ENCODE results near the gene USP32. TPM values are rescaled to one million over a fixed set of nuclear protein-coding genes. Genes with fewer than 3 reads are reported as not detected.

The USP32 gene
- total RNA-seq, 1 donor: 59.1 TPM

- no peak overlapping the region for H3K4me3 ChIP-seq (ENCODE audit: low read depth, low read length)
- peak; percentile 94 for DNase-seq (ENCODE audit: low read depth)
- TF ChIP-seq CTCF (IDR thresholded peaks at IDR 0.05; ENCODE audit: insufficient read depth, low read length): no peak
These were observed 237.1 kb downstream of the USP32 start for GRCh38 chr17:60154616-60155426.

GRCh38 chr17:60153606-60154390 is 238.1 kb downstream of the USP32 start:
- DNase-seq (ENCODE audit: low read depth): peak; percentile 66
- TF ChIP-seq CTCF (IDR thresholded peaks at IDR 0.05; ENCODE audit: insufficient read depth, low read length): no peak
- H3K4me3 ChIP-seq (ENCODE audit: low read depth, low read length): no peak overlapping the region

- no peak for DNase-seq (ENCODE audit: low read depth)
- H3K4me3 ChIP-seq (ENCODE audit: low read depth, low read length): no peak overlapping the region
- TF ChIP-seq CTCF (IDR thresholded peaks at IDR 0.05; ENCODE audit: insufficient read depth, low read length): no peak
These were observed 240.6 kb downstream of the USP32 start for GRCh38 chr17:60151355-60151754.

- no peak for DNase-seq (ENCODE audit: low read depth)
- TF ChIP-seq CTCF (IDR thresholded peaks at IDR 0.05; ENCODE audit: insufficient read depth, low read length): no peak
- no peak within 1 kb of the TSS for H3K4me3 ChIP-seq (ENCODE audit: low read depth, low read length)
These were observed 242.0 kb downstream of the USP32 start, which contains the start of gene CA4 for GRCh38 chr17:60149691-60150582. CA4 (plus strand) TSS chr17:60149973; CDS start chr17:60150035, 62 bp downstream.

GRCh38 chr17:60148373-60148772 is 243.6 kb downstream of the USP32 start:
- TF ChIP-seq CTCF (IDR thresholded peaks at IDR 0.05; ENCODE audit: insufficient read depth, low read length): no peak
- H3K4me3 ChIP-seq (ENCODE audit: low read depth, low read length): no peak overlapping the region
- DNase-seq (ENCODE audit: low read depth): no peak

- no peak for TF ChIP-seq CTCF (IDR thresholded peaks at IDR 0.05; ENCODE audit: insufficient read depth, low read length)
- DNase-seq (ENCODE audit: low read depth): no peak
- H3K4me3 ChIP-seq (ENCODE audit: low read depth, low read length): no peak overlapping the region
These were observed 244.2 kb downstream of the USP32 start for GRCh38 chr17:60147553-60148223.
